Liver (tissue), 9 donors: ENCODE measurements around the gene GRIK1. TPM values are rescaled to one million over a fixed set of nuclear protein-coding genes. Genes with fewer than 3 reads are reported as not detected.

Experiments
- DNase-seq: peaks from one replicate; pipeline ENCODE4 v3.0.0-alpha.2; 2017; ENCODE audit warnings: low spot score
- H3K27ac ChIP-seq, 2 donors: one replicate each; pipeline ENCODE4 v1.7.0; 2013; ENCODE audit warnings: inconsistent platforms in 2 of 2, low read length in 2 of 2, control low read depth in 1 of 2, low read depth in 1 of 2, mild to moderate bottlenecking in 1 of 2
- H3K27me3 ChIP-seq, 4 donors: one replicate each; pipeline versions ENCODE4 v1.6.1 to v1.7.0; 2013; ENCODE audit warnings: low read length in 3 of 4, inconsistent platforms in 1 of 4, mild to moderate bottlenecking in 1 of 4, moderate library complexity in 1 of 4; ENCODE audit not compliant: control insufficient read depth in 4 of 4, insufficient read depth in 4 of 4
- H3K36me3 ChIP-seq, 4 donors: one replicate each; pipeline versions ENCODE4 v1.6.1 to v1.7.0; 2013; ENCODE audit warnings: low read length in 3 of 4, mild to moderate bottlenecking in 3 of 4, low read depth in 1 of 4, moderate library complexity in 1 of 4; ENCODE audit not compliant: control insufficient read depth in 4 of 4, insufficient read depth in 3 of 4
- H3K4me1 ChIP-seq, 4 donors: one replicate each; pipeline versions ENCODE4 v1.6.1 to v1.7.0; 2013; ENCODE audit warnings: low read length in 3 of 4, mild to moderate bottlenecking in 3 of 4, moderate library complexity in 1 of 4; ENCODE audit not compliant: control insufficient read depth in 4 of 4, insufficient read depth in 4 of 4
- H3K4me3 ChIP-seq, 3 donors: one replicate each; pipeline versions ENCODE4 v1.6.1 to v1.7.0; 2013; ENCODE audit warnings: low read length in 3 of 3, control low read depth in 1 of 3, low read depth in 1 of 3, mild to moderate bottlenecking in 1 of 3
- H3K9ac ChIP-seq, 2 donors: one replicate each; pipeline ENCODE4 v1.7.0; 2013; ENCODE audit warnings: low read length in 2 of 2, mild to moderate bottlenecking in 2 of 2, moderate library complexity in 2 of 2, control low read depth in 1 of 2, low read depth in 1 of 2
- H3K9me3 ChIP-seq, 4 donors: one replicate each; pipeline versions ENCODE4 v1.6.1 to v1.7.0; 2013; ENCODE audit warnings: low read length in 3 of 4; ENCODE audit not compliant: control insufficient read depth in 4 of 4
- EGR1 ChIP-seq, 2 donors: IDR thresholded peaks; 2 replicates each; pipeline ENCODE4 v1.6.1; 2016 to 2018; ENCODE audit warnings: antibody characterized with exemption in 2 of 2, low read depth in 2 of 2
- FOXA1 ChIP-seq: IDR thresholded peaks from 2 replicates; pipeline ENCODE4 v1.6.1; 2016; ENCODE audit warnings: antibody characterized with exemption
- FOXA2 ChIP-seq: IDR thresholded peaks from 2 replicates; pipeline ENCODE4 v1.6.1; 2016; ENCODE audit warnings: antibody characterized with exemption
- GABPA ChIP-seq, 2 donors: IDR thresholded peaks in 1 of 2; conservative IDR thresholded peaks in 1 of 2; 2 replicates each; pipeline ENCODE4 v1.6.1; 2016; ENCODE audit warnings: antibody characterized with exemption in 2 of 2, mild to moderate bottlenecking in 1 of 2, moderate library complexity in 1 of 2
- HNF4A ChIP-seq, 2 donors: conservative IDR thresholded peaks; 2 replicates each; pipeline ENCODE4 v1.6.1; 2016; ENCODE audit warnings: antibody characterized with exemption in 2 of 2, mild to moderate bottlenecking in 2 of 2
- HNF4G ChIP-seq: IDR thresholded peaks from 2 replicates; pipeline ENCODE4 v1.6.1; 2016; ENCODE audit warnings: antibody characterized with exemption
- JUND ChIP-seq, 2 donors: IDR thresholded peaks; 2 replicates each; pipeline ENCODE4 v1.6.1; 2016; ENCODE audit warnings: antibody characterized with exemption in 2 of 2
- NR2F2 ChIP-seq: IDR thresholded peaks from 2 replicates; pipeline ENCODE4 v1.6.1; 2016; ENCODE audit warnings: antibody characterized with exemption
- RAD21 ChIP-seq, 2 donors: IDR thresholded peaks; 2 replicates each; pipeline ENCODE4 v1.6.1; 2016; ENCODE audit warnings: antibody characterized with exemption in 2 of 2, mild to moderate bottlenecking in 2 of 2
- RXRA ChIP-seq, 2 donors: IDR thresholded peaks; 2 replicates each; pipeline ENCODE4 v1.6.1; 2017 to 2018; ENCODE audit warnings: antibody characterized with exemption in 2 of 2, mild to moderate bottlenecking in 1 of 2
- SP1 ChIP-seq: IDR thresholded peaks from 2 replicates; pipeline ENCODE4 v1.6.1; 2018; ENCODE audit warnings: antibody characterized with exemption, mild to moderate bottlenecking
- TAF1 ChIP-seq: conservative IDR thresholded peaks from 2 replicates; pipeline ENCODE4 v1.6.1; 2016; ENCODE audit warnings: antibody characterized with exemption, mild to moderate bottlenecking
- YY1 ChIP-seq: IDR thresholded peaks from 2 replicates; pipeline ENCODE4 v1.6.1; 2016; ENCODE audit warnings: antibody characterized with exemption, mild to moderate bottlenecking
- WGBS: extraction: QIAGEN DNeasy Blood & Tissue Kit; methylation state at CpG from one replicate; pipeline ENCODE4 v1.1.7; 2013; 5-methylcytosine and 5-hydroxymethylcytosine counted together
- polyA plus RNA-seq, 2 donors: library from polyadenylated mRNA; stranded (reverse) in 1 of 2; unstranded in 1 of 2; fragments of 200-250 nt in 1 of 2; fragments of >200 nt in 1 of 2; fragmentation: Nextera tagmentation in 1 of 2; extraction: Ambion mirVana in 1 of 2; gene quantifications; one replicate each; pipeline versions ENCODE4 v1.2.1 to v1.2.3, GENCODE V29; 2013 to 2015
- total RNA-seq, 2 donors: library from RNA; depleted of rRNA; stranded (reverse); fragments of >200 nt; gene quantifications; one replicate each; pipeline ENCODE4 v1.2.3, GENCODE V29; 2014
- TF ChIP-seq, protein P1 (sequence below): IDR thresholded peaks from 2 replicates; pipeline ENCODE4 v1.6.1; 2016; ENCODE audit warnings: antibody characterized with exemption
- TF ChIP-seq, protein P2 (sequence below): IDR thresholded peaks from 2 replicates; pipeline ENCODE4 v1.6.1; 2016; ENCODE audit warnings: antibody characterized with exemption
- TF ChIP-seq, protein P3 (sequence below): IDR thresholded peaks from 2 replicates; pipeline ENCODE4 v1.6.1; 2016; ENCODE audit warnings: antibody characterized with exemption
- TF ChIP-seq, protein P4 (sequence below): fragments of 150-350 bp; IDR thresholded peaks from 2 replicates; pipeline ENCODE4 v1.5.1; 2017; ENCODE audit warnings: improper control_type of control experiment, low read depth, low read length; ENCODE audit not compliant: missing input control
- TF ChIP-seq, protein P5 (sequence below): IDR thresholded peaks from 2 replicates; pipeline ENCODE4 v1.6.1; 2016; ENCODE audit warnings: antibody characterized with exemption, mild to moderate bottlenecking
- donor health status: healthy.
- donor health status: healthy.
- donor health status: healthy.
- donor health status: healthy.
- donor health status: healthy.

Gene GRIK1
- total and polyA plus RNA-seq, 4 donors: 0.02 to 0.14 (median 0.05) TPM; not detected in 1

DNA sequence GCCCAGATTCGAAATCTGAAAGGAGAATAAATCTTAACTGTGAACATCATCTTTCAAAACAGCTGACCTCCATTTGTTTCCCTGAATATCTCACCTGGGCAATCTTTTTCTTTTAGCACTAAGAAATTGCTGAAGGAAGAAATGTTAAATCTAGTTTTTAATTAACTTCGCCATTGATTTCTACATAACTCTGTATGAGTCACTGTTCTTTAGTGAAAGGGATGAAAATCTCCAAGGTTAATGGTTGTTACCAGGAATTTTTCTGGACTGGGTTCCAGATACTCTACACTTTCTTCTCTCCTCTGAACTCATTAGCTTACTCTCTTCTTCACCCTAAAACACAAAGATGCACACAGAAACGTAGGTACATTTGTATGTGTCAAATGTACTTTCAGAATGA is 405.3 kb downstream of the GRIK1 start:
- Histone ChIP-seq H3K27me3 (no peaks in the 10 kb centered on the region), H3K4me3 (no peak overlapping the region), H3K27ac (no peak overlapping the region), H3K4me1 (no peaks in the 10 kb centered on the region), H3K9me3 (no peaks in the 10 kb centered on the region), H3K9ac (no peak overlapping the region), H3K36me3 (no peaks in the 10 kb centered on the region)
- TF ChIP-seq JUND (IDR thresholded peaks at IDR 0.05) (peak; percentile 16 to 17), SP1 (no peak), RAD21 (IDR thresholded peaks at IDR 0.05) (no peak), FOXA1 (no peak), HNF4A (conservative IDR thresholded peaks at IDR 0.05) (no peak), YY1 (no peak), TAF1 (no peak)
- TF ChIP-seq, protein P1, sequence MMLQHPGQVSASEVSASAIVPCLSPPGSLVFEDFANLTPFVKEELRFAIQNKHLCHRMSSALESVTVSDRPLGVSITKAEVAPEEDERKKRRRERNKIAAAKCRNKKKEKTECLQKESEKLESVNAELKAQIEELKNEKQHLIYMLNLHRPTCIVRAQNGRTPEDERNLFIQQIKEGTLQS: no peak
- WGBS: 85% methylated on average over 3 of the region's 3 CpGs
- no peak for DNase-seq

DNA sequence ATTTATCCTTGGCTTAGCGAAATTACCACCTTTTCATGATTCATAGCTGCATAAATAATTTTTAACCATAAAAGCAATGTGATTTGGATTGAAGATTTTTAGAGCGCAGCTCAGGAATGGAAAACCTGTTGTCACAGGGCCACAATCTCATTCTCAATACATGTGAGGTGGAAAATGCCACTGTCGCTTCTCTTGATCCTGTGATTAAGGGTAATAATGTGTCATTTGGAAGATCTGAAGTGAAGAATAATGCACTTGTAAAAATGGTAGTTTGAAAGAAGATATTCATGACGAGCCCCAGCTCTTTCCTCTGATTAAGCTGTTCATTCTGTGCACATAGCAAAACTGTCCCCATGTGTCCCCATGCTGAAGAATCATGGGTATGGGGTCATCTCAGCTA is 410.7 kb downstream of the GRIK1 start:
- WGBS: 91% methylated on average over 4 of the region's 4 CpGs
- peaks cover 2 to 13% (median 5%) of the 10 kb centered on the region in 4 donors for H3K9me3 ChIP-seq

More for the DNA sequence above, 410.7 kb downstream of the GRIK1 start:
- Histone ChIP-seq H3K4me1 (no peaks in the 10 kb centered on the region), H3K27me3 (no peaks in the 10 kb centered on the region), H3K27ac (no peak overlapping the region), H3K9ac (no peak overlapping the region), H3K4me3 (no peak overlapping the region), H3K36me3 (no peaks in the 10 kb centered on the region)
- no peak for TF ChIP-seq HNF4G
- TF ChIP-seq, protein P2, sequence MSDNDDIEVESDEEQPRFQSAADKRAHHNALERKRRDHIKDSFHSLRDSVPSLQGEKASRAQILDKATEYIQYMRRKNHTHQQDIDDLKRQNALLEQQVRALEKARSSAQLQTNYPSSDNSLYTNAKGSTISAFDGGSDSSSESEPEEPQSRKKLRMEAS: no peak
- TF ChIP-seq FOXA1: no peak
- no peak for TF ChIP-seq TAF1
- TF ChIP-seq HNF4A (conservative IDR thresholded peaks at IDR 0.05): no peak
- TF ChIP-seq, protein P3, sequence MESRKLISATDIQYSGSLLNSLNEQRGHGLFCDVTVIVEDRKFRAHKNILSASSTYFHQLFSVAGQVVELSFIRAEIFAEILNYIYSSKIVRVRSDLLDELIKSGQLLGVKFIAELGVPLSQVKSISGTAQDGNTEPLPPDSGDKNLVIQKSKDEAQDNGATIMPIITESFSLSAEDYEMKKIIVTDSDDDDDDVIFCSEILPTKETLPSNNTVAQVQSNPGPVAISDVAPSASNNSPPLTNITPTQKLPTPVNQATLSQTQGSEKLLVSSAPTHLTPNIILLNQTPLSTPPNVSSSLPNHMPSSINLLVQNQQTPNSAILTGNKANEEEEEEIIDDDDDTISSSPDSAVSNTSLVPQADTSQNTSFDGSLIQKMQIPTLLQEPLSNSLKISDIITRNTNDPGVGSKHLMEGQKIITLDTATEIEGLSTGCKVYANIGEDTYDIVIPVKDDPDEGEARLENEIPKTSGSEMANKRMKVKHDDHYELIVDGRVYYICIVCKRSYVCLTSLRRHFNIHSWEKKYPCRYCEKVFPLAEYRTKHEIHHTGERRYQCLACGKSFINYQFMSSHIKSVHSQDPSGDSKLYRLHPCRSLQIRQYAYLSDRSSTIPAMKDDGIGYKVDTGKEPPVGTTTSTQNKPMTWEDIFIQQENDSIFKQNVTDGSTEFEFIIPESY: no peak
- TF ChIP-seq, protein P4, sequence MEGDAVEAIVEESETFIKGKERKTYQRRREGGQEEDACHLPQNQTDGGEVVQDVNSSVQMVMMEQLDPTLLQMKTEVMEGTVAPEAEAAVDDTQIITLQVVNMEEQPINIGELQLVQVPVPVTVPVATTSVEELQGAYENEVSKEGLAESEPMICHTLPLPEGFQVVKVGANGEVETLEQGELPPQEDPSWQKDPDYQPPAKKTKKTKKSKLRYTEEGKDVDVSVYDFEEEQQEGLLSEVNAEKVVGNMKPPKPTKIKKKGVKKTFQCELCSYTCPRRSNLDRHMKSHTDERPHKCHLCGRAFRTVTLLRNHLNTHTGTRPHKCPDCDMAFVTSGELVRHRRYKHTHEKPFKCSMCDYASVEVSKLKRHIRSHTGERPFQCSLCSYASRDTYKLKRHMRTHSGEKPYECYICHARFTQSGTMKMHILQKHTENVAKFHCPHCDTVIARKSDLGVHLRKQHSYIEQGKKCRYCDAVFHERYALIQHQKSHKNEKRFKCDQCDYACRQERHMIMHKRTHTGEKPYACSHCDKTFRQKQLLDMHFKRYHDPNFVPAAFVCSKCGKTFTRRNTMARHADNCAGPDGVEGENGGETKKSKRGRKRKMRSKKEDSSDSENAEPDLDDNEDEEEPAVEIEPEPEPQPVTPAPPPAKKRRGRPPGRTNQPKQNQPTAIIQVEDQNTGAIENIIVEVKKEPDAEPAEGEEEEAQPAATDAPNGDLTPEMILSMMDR: no peak
- TF ChIP-seq EGR1 (IDR thresholded peaks at IDR 0.05; ENCODE audit: low read depth in 2 of 2): no peak
- TF ChIP-seq, protein P5, sequence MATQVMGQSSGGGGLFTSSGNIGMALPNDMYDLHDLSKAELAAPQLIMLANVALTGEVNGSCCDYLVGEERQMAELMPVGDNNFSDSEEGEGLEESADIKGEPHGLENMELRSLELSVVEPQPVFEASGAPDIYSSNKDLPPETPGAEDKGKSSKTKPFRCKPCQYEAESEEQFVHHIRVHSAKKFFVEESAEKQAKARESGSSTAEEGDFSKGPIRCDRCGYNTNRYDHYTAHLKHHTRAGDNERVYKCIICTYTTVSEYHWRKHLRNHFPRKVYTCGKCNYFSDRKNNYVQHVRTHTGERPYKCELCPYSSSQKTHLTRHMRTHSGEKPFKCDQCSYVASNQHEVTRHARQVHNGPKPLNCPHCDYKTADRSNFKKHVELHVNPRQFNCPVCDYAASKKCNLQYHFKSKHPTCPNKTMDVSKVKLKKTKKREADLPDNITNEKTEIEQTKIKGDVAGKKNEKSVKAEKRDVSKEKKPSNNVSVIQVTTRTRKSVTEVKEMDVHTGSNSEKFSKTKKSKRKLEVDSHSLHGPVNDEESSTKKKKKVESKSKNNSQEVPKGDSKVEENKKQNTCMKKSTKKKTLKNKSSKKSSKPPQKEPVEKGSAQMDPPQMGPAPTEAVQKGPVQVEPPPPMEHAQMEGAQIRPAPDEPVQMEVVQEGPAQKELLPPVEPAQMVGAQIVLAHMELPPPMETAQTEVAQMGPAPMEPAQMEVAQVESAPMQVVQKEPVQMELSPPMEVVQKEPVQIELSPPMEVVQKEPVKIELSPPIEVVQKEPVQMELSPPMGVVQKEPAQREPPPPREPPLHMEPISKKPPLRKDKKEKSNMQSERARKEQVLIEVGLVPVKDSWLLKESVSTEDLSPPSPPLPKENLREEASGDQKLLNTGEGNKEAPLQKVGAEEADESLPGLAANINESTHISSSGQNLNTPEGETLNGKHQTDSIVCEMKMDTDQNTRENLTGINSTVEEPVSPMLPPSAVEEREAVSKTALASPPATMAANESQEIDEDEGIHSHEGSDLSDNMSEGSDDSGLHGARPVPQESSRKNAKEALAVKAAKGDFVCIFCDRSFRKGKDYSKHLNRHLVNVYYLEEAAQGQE: no peak
- TF ChIP-seq, protein P1: no peak
- no peak for TF ChIP-seq YY1
- TF ChIP-seq GABPA (IDR thresholded peaks at IDR 0.05 in 1 of 2, conservative IDR thresholded peaks at IDR 0.05 in 1 of 2): no peak
- TF ChIP-seq RXRA (IDR thresholded peaks at IDR 0.05): no peak
- no peak for TF ChIP-seq FOXA2
- no peak for TF ChIP-seq JUND (IDR thresholded peaks at IDR 0.05)
- TF ChIP-seq SP1: no peak
- TF ChIP-seq NR2F2: no peak
- TF ChIP-seq RAD21 (IDR thresholded peaks at IDR 0.05): no peak
- no peak for DNase-seq
